ACC112 (cell line): Measurements from ENCODE around the gene NPAS3.

Experiments
- H2AFZ ChIP-seq: fragments of 200-600 bp; sonication (generic); one replicate; pipeline ENCODE4 v1.6.0; 2017; ENCODE audit warnings: antibody characterized with exemption, low read length; ENCODE audit not compliant: unreplicated experiment
- H3K27ac ChIP-seq: fragments of 200-600 bp; sonication (generic); 2 replicates; pipeline ENCODE4 v1.5.1; 2014; ENCODE audit warnings: low read depth, mild to moderate bottlenecking, antibody characterized with exemption, low read length, moderate library complexity
- H3K27me3 ChIP-seq: fragments of 200-600 bp; sonication (generic); 2 replicates; pipeline ENCODE4 v1.6.1; 2014; ENCODE audit warnings: mild to moderate bottlenecking, antibody characterized with exemption, low read length, moderate library complexity, mixed read lengths; ENCODE audit not compliant: insufficient read depth
- H3K36me3 ChIP-seq: fragments of 200-600 bp; sonication (generic); 2 replicates; pipeline ENCODE4 v1.6.1; 2016; ENCODE audit warnings: mild to moderate bottlenecking, antibody characterized with exemption, low read length, moderate library complexity, mixed read lengths; ENCODE audit not compliant: insufficient read depth
- H3K4me1 ChIP-seq: fragments of 200-600 bp; sonication (generic); one replicate; pipeline ENCODE4 v1.6.1; 2016; ENCODE audit warnings: low read length, mixed read lengths; ENCODE audit not compliant: insufficient read depth, unreplicated experiment, control insufficient read depth
- H3K4me3 ChIP-seq: fragments of 200-600 bp; sonication (generic); 2 replicates; pipeline ENCODE4 v1.5.1; 2014; ENCODE audit warnings: mild to moderate bottlenecking, low read depth, low read length
- H3K79me2 ChIP-seq: fragments of 200-600 bp; sonication (generic); one replicate; pipeline ENCODE4 v1.6.0; 2016; ENCODE audit warnings: low read length; ENCODE audit not compliant: control insufficient read depth, unreplicated experiment, insufficient read depth

NPAS3 gene

DNA sequence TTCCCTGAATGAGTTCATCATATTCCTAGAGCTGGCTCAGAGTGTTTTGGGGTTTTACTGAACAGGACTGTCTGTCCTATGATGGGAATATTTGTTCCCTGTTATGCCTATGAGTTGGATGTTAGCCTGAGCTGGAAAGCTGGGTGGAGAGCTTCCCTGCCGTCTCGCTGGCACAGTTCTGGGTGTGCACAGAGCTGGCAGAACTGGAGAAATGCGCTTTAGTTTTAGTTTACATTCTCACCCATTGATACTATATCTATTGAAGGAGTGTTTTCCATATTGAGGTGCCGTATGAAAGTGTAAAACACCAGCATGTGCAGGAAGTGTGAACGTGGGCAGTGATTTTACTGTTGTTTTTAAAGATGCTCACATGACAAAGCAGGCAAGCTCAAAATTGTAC, 549.9 kb downstream of the NPAS3 start:
- H3K79me2 ChIP-seq: no peaks in the 10 kb centered on the region
- H3K4me3 ChIP-seq: no peak overlapping the region
- H3K36me3 ChIP-seq: no peaks in the 10 kb centered on the region
- no peak overlapping the region for H3K27ac ChIP-seq
- H2AFZ ChIP-seq: no peak overlapping the region
- no peaks in the 10 kb centered on the region for H3K4me1 ChIP-seq
- no peaks in the 10 kb centered on the region for H3K27me3 ChIP-seq

DNA sequence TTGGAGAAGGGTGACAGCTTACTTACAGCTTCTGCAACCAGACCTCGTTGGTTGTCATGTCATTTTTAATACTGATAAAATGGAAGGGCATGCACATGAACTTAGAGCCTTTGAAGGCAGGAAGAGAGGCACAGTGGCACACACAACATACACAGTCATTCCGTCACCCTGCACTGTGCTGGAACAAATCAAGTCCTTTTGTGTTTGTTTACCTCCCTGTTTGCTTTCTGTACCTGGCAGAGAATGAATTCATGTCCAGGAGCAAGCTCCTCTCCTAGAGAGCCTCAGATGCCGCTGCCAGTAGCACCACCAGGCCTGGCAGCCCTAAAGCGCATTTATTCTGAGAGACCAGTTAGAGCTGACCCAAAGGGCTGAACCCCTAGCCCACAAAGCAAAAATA, 551.9 kb downstream of the NPAS3 start:
- Histone ChIP-seq H3K4me1 (no peaks in the 10 kb centered on the region), H3K36me3 (no peaks in the 10 kb centered on the region), H3K79me2 (no peaks in the 10 kb centered on the region), H3K27me3 (no peaks in the 10 kb centered on the region), H3K4me3 (no peak overlapping the region), H2AFZ (no peak overlapping the region), H3K27ac (no peak overlapping the region)

DNA sequence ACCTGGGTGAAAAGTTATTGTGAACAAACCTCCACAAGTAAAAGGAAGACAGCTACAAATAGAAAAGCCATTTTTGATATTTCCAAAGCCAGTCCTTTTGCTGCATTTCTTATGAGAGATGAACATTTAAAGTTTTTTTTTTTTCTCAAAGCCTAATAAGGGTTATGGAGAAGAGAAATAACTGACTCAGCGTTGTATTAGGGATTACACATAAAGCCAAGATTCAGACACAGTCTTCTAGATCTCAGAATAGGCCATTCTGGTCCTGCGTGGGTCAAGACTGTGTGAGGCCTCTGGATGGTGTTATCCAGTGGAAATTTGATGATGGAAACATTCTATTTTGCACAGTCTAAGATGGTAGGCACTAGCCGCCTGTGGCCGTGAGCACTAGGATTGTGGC, 552.4 kb downstream of the NPAS3 start:
- H2AFZ ChIP-seq: no peak overlapping the region

DNA sequence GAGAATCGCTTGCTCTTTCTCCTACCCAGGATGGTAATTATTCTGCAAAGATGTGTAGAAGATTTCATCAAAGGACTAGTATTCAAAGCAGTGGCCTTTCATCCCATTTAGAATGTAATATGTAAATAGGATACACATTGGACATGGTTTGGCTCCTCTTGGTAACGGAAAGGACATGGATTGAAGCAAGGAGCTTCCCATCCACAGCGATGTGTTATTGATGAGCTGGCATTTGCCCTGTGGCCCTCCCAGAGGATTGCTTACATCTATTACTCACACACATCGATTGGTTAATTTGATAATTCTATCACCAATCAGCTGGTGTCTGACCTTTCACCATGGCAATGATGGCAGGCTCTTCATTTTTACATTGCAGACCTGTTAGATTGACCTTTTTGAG, 553.8 kb downstream of the NPAS3 start:
- Histone ChIP-seq H3K27ac (no peak overlapping the region), H3K4me3 (no peak overlapping the region), H2AFZ (no peak overlapping the region), H3K79me2 (no peaks in the 10 kb centered on the region), H3K36me3 (no peaks in the 10 kb centered on the region), H3K27me3 (no peaks in the 10 kb centered on the region), H3K4me1 (no peaks in the 10 kb centered on the region)

More for the DNA sequence above, 552.4 kb downstream of the NPAS3 start:
- H3K27me3 ChIP-seq: no peaks in the 10 kb centered on the region
- no peaks in the 10 kb centered on the region for H3K4me1 ChIP-seq
- no peak overlapping the region for H3K4me3 ChIP-seq
- H3K79me2 ChIP-seq: no peaks in the 10 kb centered on the region
- no peak overlapping the region for H3K27ac ChIP-seq
- H3K36me3 ChIP-seq: no peaks in the 10 kb centered on the region

DNA sequence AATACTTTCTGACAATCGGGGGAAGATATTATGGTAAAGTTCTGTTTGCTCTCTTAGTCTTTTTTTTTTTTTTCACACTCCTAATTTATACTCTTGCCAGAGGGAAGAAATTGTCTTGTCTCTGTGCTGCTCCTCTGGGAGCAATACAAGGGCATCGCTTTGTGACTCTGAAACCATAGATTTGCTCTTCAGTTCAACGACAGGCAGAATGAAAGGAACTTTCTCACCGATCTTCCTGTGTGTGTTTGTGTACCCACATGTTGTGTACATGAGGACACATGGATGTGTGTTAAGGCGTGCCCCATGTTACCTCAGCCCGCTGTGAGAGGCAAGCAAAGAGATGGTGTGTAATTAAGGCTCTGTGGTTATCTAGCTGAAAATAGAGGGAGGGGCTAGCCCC, 554.6 kb downstream of the NPAS3 start:
- Histone ChIP-seq H3K4me1 (no peaks in the 10 kb centered on the region), H3K27ac (no peak overlapping the region), H3K27me3 (no peaks in the 10 kb centered on the region), H3K36me3 (no peaks in the 10 kb centered on the region), H3K4me3 (no peak overlapping the region), H2AFZ (no peak overlapping the region), H3K79me2 (no peaks in the 10 kb centered on the region)

DNA sequence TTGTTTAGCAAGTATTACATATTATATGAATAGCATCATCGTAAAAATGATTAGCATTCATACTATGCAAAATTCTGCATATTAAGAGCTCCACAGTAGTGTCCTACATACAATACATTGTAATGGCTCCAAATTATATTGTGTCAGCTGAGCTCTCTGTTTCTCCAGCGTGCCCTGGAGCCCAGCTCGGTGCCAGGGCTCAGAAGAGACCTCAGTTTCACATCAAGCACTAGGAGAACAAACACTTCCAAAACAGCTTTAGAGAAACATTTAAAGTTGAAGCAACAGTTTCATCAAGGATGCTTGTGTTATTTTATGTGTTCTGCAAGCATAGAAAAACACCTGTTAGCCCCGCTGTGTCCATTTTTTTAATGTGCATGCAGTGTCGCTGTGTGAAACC, 555.3 kb downstream of the NPAS3 start:
- Histone ChIP-seq H3K79me2 (no peaks in the 10 kb centered on the region), H3K4me3 (no peak overlapping the region), H3K27me3 (no peaks in the 10 kb centered on the region), H2AFZ (no peak overlapping the region), H3K27ac (no peak overlapping the region), H3K4me1 (no peaks in the 10 kb centered on the region), H3K36me3 (no peaks in the 10 kb centered on the region)

DNA sequence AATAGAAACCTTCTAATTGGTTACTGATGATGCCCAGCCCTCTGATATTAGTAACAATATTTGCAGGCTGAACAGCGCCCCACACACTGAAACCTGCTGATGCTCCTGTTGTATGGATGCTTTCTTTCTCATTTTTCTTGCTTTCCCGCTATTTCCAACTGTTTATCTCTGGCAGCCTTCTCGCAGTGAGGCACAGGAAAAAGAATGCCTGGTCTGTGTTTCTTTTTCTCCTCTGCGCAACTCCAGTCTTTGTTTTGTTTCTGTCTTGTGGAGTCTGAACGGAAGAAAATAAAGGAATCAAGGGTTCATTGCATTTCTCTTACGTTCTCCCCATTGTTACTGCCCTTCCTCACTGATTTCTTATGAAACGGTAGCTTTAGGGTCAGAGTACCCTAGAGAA, 561.0 kb downstream of the NPAS3 start:
- Histone ChIP-seq H3K36me3 (no peaks in the 10 kb centered on the region), H3K27me3 (no peaks in the 10 kb centered on the region), H3K4me3 (no peak overlapping the region), H3K4me1 (no peaks in the 10 kb centered on the region), H3K27ac (no peak overlapping the region), H3K79me2 (no peaks in the 10 kb centered on the region), H2AFZ (no peak overlapping the region)

DNA sequence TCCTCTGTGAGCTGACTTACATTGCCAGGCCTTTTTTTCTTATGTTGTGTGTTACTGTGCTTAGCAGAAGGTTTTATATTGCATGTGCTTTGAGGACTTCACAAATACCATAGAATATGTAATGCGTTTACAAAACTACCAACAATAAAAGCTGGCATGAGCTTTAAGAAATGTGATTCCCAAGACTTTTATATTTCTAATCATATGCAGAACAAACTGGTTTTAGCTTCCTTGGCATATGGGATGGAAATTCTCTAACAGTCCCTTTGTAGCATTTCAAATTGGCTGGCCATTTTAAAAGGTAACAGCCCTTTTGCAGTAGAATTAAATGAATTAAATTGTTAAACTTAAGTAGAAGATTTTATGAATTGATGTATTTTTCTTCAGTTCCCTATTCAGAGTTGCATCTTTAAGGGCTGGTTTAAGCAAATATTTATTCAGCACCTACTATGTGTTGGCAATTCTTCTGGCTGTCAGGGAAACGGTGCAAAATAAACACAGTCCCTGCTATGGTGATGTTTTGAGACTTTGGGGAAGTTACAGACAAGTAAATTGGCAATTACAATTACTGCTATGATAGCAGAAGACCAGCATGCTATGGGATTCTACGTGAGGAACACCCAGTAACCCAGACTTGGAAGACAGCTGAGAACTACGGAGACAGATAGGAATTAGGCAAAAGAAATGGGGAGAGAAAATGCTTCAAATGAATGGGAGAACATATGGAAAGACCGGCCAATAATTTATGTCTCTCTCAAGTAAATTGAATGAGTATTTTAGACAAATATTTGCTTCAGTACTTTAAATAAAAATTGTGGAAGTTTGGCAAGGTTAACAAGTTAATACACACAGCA, 565.8 kb downstream of the NPAS3 start:
- Histone ChIP-seq H3K4me1 (peaks cover under 1% of the 10 kb centered on the region), H3K79me2 (no peaks in the 10 kb centered on the region), H3K4me3 (no peak overlapping the region), H3K27me3 (no peaks in the 10 kb centered on the region), H3K36me3 (no peaks in the 10 kb centered on the region), H3K27ac (no peak overlapping the region), H2AFZ (no peak overlapping the region)

DNA sequence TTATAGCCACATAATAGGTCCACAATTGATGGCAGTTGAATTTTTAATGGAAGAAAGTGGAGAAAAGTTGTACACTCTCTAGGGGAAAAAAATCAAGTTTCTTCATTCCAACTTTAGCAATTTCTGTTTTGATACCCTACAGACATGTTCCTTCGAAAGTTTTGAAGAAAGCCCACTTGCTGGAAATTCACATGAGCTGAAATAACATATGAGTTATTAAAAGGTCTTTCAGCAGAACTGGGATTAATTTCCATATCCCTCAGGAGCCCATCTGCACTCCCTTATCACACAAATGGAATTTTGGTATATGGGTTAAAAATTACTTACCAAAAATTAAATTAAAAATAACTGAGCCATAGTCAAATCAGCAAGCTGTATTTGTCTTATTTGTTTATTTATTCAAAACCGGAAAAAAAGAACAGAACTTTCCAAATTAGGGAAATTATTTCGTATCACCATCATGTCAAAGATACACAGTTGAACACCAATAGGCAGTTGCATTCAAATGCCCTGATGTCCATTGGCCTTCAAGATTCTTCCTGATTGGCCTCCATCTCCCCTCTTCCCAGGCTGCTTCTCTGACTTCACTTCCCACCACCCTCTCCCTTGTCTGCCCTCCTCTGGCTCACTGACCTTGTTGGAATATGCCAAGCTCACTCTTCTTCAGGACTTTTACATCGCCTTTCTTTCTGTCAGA, 566.7 kb downstream of the NPAS3 start:
- peaks cover 10% of the 10 kb centered on the region for H3K4me1 ChIP-seq
- no peak overlapping the region for H3K27ac ChIP-seq
- no peaks in the 10 kb centered on the region for H3K79me2 ChIP-seq
- no peaks in the 10 kb centered on the region for H3K27me3 ChIP-seq
- H3K4me3 ChIP-seq: no peak overlapping the region
- H3K36me3 ChIP-seq: no peaks in the 10 kb centered on the region
- H2AFZ ChIP-seq: no peak overlapping the region

DNA sequence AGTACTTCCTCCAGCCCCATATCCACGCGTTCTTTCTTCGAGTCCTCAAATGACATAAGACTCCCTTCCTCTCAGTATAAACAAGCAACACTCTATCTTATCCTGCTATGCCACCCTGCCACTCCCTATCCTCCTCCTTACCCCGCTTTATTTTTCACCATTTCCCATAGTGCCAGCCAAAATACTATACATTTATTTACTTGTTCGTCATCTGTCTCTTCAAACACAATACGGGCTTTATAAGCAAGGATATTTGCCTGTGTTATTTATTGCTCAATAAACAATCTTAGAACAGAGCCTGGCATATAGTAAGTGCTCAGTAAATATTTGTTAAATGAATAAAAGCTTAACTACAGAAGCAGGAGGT, 567.3 kb downstream of the NPAS3 start:
- H3K79me2 ChIP-seq: no peaks in the 10 kb centered on the region
- H2AFZ ChIP-seq: no peak overlapping the region
- H3K4me1 ChIP-seq: peaks cover 15% of the 10 kb centered on the region
- H3K27me3 ChIP-seq: no peaks in the 10 kb centered on the region
- H3K36me3 ChIP-seq: no peaks in the 10 kb centered on the region
- no peak overlapping the region for H3K27ac ChIP-seq
- no peak overlapping the region for H3K4me3 ChIP-seq
